Thyroid gland (tissue), 4 donors: ENCODE measurements around the gene RNF151.

Experiments
- CTCF ChIP-seq, 6 experiments: fragments of 200-600 bp in 3 of 6; fragments of 450-650 bp in 3 of 6; sonication (generic) in 3 of 6; IDR thresholded peaks; one replicate each; pipeline ENCODE4 v1.5.1; 2016 to 2019; ENCODE audit warnings: antibody characterized with exemption in 6 of 6, mild to moderate bottlenecking in 2 of 6, inconsistent platforms in 1 of 6, moderate library complexity in 1 of 6
- POLR2A ChIP-seq, 2 donors: fragments of 450-650 bp; IDR thresholded peaks; one replicate each; pipeline ENCODE4 v1.6.1; 2017; ENCODE audit warnings: antibody characterized with exemption in 2 of 2, mild to moderate bottlenecking in 2 of 2, moderate library complexity in 1 of 2

- TF ChIP-seq CTCF (IDR thresholded peaks at IDR 0.05) (no peak), POLR2A (IDR thresholded peaks at IDR 0.05) (no peak)
Measured at GRCh38 chr16:1976951-1977874, 10.6 kb downstream of the RNF151 start.
